Bronchial epithelial cell (primary cell): ENCODE results near the gene TSC2. TPM values are rescaled to one million over a fixed set of nuclear protein-coding genes. Genes with fewer than 3 reads are reported as not detected.

Source experiments
- DNase-seq: peaks from one replicate; pipeline ENCODE4 v3.0.0-alpha.2; 2010; ENCODE audit warnings: low read depth
- FAIRE-seq: peaks from 2 replicates; lab custom pipeline; 2011; peaks lifted over from hg19 to GRCh38; lab: Jason Lieb, UNC
- H3K27me3 ChIP-seq: 2 replicates; pipeline ENCODE4 v1.5.1; 2011; ENCODE audit warnings: low read length; ENCODE audit not compliant: control insufficient read depth, insufficient read depth
- H3K36me3 ChIP-seq: 2 replicates; pipeline ENCODE4 v1.5.1; 2011; ENCODE audit warnings: low read length; ENCODE audit not compliant: control insufficient read depth, insufficient read depth
- H3K4me3 ChIP-seq: 2 replicates; pipeline ENCODE4 v1.5.1; 2011; ENCODE audit warnings: mild to moderate bottlenecking, low read depth, low read length, control low read depth
- total RNA-seq: library from RNA; depleted of rRNA; stranded (reverse); fragments of >200 nt; gene quantifications from 2 replicates; pipeline ENCODE4 v1.2.1, GENCODE V29; 2014
- TF ChIP-seq, protein P1 (sequence below): IDR thresholded peaks from 2 replicates; pipeline ENCODE4 v1.5.1; 2011; ENCODE audit warnings: mild to moderate bottlenecking, moderate library complexity, low read length, control low read depth, inconsistent platforms; ENCODE audit not compliant: insufficient read depth, severe bottlenecking

TSC2 gene
- total RNA-seq, 1 donor from 2014 or later: 25.0 TPM

- Histone ChIP-seq H3K27me3 (no peaks in the 10 kb centered on the region), H3K36me3 (peaks cover 22% of the 10 kb centered on the region), H3K4me3 (no peak overlapping the region)
- FAIRE-seq (no peak), DNase-seq (no peak)
- TF ChIP-seq, protein P1, sequence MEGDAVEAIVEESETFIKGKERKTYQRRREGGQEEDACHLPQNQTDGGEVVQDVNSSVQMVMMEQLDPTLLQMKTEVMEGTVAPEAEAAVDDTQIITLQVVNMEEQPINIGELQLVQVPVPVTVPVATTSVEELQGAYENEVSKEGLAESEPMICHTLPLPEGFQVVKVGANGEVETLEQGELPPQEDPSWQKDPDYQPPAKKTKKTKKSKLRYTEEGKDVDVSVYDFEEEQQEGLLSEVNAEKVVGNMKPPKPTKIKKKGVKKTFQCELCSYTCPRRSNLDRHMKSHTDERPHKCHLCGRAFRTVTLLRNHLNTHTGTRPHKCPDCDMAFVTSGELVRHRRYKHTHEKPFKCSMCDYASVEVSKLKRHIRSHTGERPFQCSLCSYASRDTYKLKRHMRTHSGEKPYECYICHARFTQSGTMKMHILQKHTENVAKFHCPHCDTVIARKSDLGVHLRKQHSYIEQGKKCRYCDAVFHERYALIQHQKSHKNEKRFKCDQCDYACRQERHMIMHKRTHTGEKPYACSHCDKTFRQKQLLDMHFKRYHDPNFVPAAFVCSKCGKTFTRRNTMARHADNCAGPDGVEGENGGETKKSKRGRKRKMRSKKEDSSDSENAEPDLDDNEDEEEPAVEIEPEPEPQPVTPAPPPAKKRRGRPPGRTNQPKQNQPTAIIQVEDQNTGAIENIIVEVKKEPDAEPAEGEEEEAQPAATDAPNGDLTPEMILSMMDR: no peak
Measured at GRCh38 chr16:2061526-2061925, 13.7 kb downstream of the TSC2 start.

DNA sequence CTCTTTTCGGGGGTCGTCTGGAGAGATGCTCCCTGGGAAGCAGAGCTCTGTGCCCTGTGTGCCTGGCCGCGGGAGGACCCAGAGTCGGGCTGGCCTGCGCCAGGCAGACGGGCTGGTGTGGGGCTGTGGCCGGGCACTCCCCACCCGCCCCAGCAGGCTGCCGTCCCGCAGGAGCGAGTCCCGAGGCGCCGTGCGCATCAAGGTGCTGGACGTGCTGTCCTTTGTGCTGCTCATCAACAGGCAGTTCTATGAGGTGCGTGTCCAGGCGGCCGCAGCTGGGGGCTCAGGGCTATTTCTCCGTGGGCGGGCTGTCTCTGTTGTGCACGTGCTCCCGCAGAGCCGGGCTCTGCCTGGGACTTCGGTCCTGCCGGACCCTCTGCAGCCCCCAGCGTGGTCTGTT lies 15.0 kb downstream of the TSC2 start:
- H3K4me3 ChIP-seq: no peak overlapping the region
- FAIRE-seq (peak; percentile 43), DNase-seq (no peak)
- H3K36me3 ChIP-seq: peaks cover 21% of the 10 kb centered on the region
- H3K27me3 ChIP-seq: no peaks in the 10 kb centered on the region
- TF ChIP-seq, protein P1: no peak

DNA sequence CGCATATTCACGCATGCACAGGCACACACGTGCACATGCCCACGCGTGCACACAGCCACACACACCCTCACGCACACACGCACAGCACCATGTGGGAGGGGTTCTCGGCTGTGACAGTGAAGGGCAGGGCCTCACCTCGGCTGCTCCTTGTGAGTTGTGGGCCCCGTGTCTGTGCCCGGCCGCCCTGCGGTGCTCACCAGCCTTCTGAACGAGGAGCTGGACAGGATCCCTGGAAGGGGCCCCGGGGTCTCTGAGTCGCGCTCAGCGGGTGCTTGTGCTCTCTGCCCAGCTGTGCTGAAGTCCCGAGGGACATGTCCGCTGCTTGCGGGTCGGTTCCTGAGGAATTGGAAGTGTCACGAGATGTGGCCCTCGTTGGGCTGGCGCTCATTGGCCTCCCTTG lies 16.1 kb downstream of the TSC2 start:
- TF ChIP-seq, protein P1: no peak
- Histone ChIP-seq H3K27me3 (no peaks in the 10 kb centered on the region), H3K36me3 (peaks cover 19% of the 10 kb centered on the region), H3K4me3 (no peak overlapping the region)
- no peak for DNase-seq
- FAIRE-seq: no peak

- Histone ChIP-seq H3K27me3 (no peaks in the 10 kb centered on the region), H3K36me3 (peaks cover 20% of the 10 kb centered on the region), H3K4me3 (no peak overlapping the region)
- DNase-seq (no peak), FAIRE-seq (no peak)
- TF ChIP-seq, protein P1: no peak
Measured at GRCh38 chr16:2064368-2064945, 16.7 kb downstream of the TSC2 start.

GRCh38 chr16:2066139-2066538 lies 18.4 kb downstream of the TSC2 start:
- Histone ChIP-seq H3K36me3 (peaks cover 14% of the 10 kb centered on the region), H3K27me3 (no peaks in the 10 kb centered on the region), H3K4me3 (no peak overlapping the region)
- DNase-seq (no peak), FAIRE-seq (peak; percentile 13)
- TF ChIP-seq, protein P1: no peak
